Choroid plexus epithelial cell (primary cell): ENCODE results near the gene WDR89.

Experiments used
- DNase-seq: peaks from one replicate; pipeline ENCODE4 v3.0.0-alpha.2; 2010; ENCODE audit warnings: low read depth
- H3K4me3 ChIP-seq: 2 replicates; pipeline ENCODE4 v1.5.1; 2011; ENCODE audit warnings: low read depth, mild to moderate bottlenecking, control low read depth, low read length, moderate library complexity
- TF ChIP-seq, protein P1 (sequence below): conservative IDR thresholded peaks from 2 replicates; pipeline ENCODE4 v1.5.1; 2011; ENCODE audit warnings: low read depth, mild to moderate bottlenecking, control low read depth, inconsistent platforms, low read length, moderate library complexity

Gene WDR89

DNA sequence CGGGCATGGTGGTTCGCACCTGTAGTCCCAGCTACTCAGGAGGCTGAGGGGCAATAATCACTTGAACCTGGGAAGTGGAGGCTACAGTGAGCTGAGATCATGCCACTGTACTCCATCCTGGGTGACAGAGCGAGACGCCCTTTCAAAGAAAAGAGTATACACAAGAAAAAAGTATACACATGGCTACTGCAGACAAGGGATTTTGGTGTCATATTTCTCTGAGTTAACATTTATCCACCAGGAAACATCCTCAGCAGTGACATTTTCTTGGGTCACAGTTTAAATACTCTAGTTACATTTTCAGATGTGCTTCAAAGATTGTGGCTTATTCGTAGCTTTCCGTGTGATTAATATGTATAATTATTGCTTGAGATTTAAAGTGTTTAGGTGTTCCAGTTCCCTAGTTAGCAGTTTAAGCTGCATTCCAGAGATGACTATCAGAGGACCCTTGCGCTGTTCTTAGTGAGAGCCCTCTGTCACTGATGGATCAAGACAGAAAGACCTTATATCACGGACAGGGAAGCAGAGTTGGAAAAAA lies 93.8 kb downstream of the WDR89 start:
- no peak for DNase-seq
- TF ChIP-seq, protein P1, sequence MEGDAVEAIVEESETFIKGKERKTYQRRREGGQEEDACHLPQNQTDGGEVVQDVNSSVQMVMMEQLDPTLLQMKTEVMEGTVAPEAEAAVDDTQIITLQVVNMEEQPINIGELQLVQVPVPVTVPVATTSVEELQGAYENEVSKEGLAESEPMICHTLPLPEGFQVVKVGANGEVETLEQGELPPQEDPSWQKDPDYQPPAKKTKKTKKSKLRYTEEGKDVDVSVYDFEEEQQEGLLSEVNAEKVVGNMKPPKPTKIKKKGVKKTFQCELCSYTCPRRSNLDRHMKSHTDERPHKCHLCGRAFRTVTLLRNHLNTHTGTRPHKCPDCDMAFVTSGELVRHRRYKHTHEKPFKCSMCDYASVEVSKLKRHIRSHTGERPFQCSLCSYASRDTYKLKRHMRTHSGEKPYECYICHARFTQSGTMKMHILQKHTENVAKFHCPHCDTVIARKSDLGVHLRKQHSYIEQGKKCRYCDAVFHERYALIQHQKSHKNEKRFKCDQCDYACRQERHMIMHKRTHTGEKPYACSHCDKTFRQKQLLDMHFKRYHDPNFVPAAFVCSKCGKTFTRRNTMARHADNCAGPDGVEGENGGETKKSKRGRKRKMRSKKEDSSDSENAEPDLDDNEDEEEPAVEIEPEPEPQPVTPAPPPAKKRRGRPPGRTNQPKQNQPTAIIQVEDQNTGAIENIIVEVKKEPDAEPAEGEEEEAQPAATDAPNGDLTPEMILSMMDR: no peak

More for the DNA sequence above, 93.8 kb downstream of the WDR89 start:
- no peak overlapping the region for H3K4me3 ChIP-seq
